Measurements from ENCODE around the gene AKR1C1.
"Not testable (repeated sequence)": the region's sequence is repeated elsewhere in the genome, so short reads cannot be mapped to it uniquely, and the experiment has no call there.

AKR1C1 gene

DNA sequence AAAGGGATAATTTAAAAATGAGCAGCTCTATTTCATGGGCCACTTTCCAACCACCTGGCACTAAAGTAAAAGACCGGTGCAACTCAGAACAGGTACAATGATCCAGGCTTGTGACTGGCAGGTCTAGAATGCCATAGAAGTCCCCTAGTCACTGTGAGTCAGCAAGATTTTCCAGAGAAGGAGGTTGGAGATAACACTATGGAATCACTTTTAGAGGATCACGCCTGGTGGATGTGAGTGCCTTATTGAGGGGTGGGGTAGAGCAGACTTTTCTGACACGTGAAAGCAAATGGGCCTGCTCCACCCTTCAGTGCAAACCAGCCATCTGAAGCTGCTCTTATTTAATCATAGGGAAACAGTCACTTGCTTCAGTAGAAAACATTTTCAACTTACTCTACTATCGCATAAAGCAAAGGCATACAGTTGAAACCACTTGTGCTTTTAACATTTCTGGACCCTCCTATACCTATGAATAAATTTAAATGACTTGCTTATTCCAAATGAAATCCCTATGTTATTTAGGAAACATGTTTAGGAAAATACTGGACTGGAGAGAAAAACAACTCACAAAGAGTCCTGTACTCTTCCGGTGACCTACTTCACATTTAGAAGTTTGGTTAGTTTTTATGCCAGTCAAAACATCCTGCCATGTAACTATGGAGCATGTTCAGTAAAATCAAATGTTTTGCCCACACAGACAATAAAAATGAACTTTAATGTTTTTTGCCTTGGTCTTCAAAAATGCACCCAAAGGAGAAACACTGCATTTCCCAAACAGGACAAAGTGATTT, 21.5 kb upstream of the AKR1C1 start:
- no peak overlapping the region for H3K4me3 ChIP-seq (ENCODE audit: low read depth in 1 of 2, low read length in 2 of 2)
- no peaks in the 10 kb centered on the region for H3K9me3 ChIP-seq (ENCODE audit: insufficient read depth, low read length, severe bottlenecking)
- no peak overlapping the region for H2AFZ ChIP-seq (ENCODE audit: low read depth, low read length)
- H3K79me2 ChIP-seq (ENCODE audit: insufficient read depth, low read length): no peaks in the 10 kb centered on the region
- no peaks in the 10 kb centered on the region for H3K4me1 ChIP-seq (ENCODE audit: insufficient read depth, low read length)
- DNase-seq (no peak), ATAC-seq (ENCODE audit: insufficient read depth, low read depth) (no peak)
- H3K9ac ChIP-seq (ENCODE audit: low read depth, low read length): no peak overlapping the region
- no peaks in the 10 kb centered on the region for H3K36me3 ChIP-seq (ENCODE audit: insufficient read depth, low read length)
- TF ChIP-seq EZH2 (IDR thresholded peaks at IDR 0.05; ENCODE audit: borderline replicate concordance, low read depth, low read length, severe bottlenecking): no peak
- TF ChIP-seq, protein P1, sequence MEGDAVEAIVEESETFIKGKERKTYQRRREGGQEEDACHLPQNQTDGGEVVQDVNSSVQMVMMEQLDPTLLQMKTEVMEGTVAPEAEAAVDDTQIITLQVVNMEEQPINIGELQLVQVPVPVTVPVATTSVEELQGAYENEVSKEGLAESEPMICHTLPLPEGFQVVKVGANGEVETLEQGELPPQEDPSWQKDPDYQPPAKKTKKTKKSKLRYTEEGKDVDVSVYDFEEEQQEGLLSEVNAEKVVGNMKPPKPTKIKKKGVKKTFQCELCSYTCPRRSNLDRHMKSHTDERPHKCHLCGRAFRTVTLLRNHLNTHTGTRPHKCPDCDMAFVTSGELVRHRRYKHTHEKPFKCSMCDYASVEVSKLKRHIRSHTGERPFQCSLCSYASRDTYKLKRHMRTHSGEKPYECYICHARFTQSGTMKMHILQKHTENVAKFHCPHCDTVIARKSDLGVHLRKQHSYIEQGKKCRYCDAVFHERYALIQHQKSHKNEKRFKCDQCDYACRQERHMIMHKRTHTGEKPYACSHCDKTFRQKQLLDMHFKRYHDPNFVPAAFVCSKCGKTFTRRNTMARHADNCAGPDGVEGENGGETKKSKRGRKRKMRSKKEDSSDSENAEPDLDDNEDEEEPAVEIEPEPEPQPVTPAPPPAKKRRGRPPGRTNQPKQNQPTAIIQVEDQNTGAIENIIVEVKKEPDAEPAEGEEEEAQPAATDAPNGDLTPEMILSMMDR (IDR thresholded peaks at IDR 0.05; ENCODE audit: borderline replicate concordance, extremely low read depth, low read length, poor library complexity, severe bottlenecking): no peak
- H3K27me3 ChIP-seq (ENCODE audit: insufficient read depth, low read length, poor library complexity): peaks cover 14% of the 10 kb centered on the region
- no peak overlapping the region for H3K4me2 ChIP-seq (ENCODE audit: insufficient read depth, low read length)
- H3K27ac ChIP-seq (ENCODE audit: low read length): no peak overlapping the region
- H4K20me1 ChIP-seq (ENCODE audit: insufficient read depth, low read length): no peaks in the 10 kb centered on the region

- H3K79me2 ChIP-seq (ENCODE audit: insufficient read depth, low read length); ATAC-seq (ENCODE audit: insufficient read depth, low read depth); H4K20me1 ChIP-seq (ENCODE audit: insufficient read depth, low read length); H3K4me3 ChIP-seq (ENCODE audit: low read depth in 1 of 2, low read length in 2 of 2); H3K27ac ChIP-seq (ENCODE audit: low read length); DNase-seq; H2AFZ ChIP-seq (ENCODE audit: low read depth, low read length); H3K4me2 ChIP-seq (ENCODE audit: insufficient read depth, low read length); H3K9me3 ChIP-seq (ENCODE audit: insufficient read depth, low read length, severe bottlenecking); H3K36me3 ChIP-seq (ENCODE audit: insufficient read depth, low read length); H3K9ac ChIP-seq (ENCODE audit: low read depth, low read length); H3K4me1 ChIP-seq (ENCODE audit: insufficient read depth, low read length): not testable (repeated sequence)
- peaks cover 14% of the 10 kb centered on the region for H3K27me3 ChIP-seq (ENCODE audit: insufficient read depth, low read length, poor library complexity)
Measured at GRCh38 chr10:4942931-4943330, 20.3 kb upstream of the AKR1C1 start.

- not testable (repeated sequence) for H3K9ac ChIP-seq (ENCODE audit: low read depth, low read length); H3K4me2 ChIP-seq (ENCODE audit: insufficient read depth, low read length)
Measured at GRCh38 chr10:4943416-4943815, 19.8 kb upstream of the AKR1C1 start.

GRCh38 chr10:4943821-4944220, 19.4 kb upstream of the AKR1C1 start:
- no peaks in the 10 kb centered on the region for H3K4me1 ChIP-seq (ENCODE audit: insufficient read depth, low read length)
- no peak overlapping the region for H3K9ac ChIP-seq (ENCODE audit: low read depth, low read length)
- ATAC-seq (ENCODE audit: insufficient read depth, low read depth) (no peak), DNase-seq (no peak)
- no peak for TF ChIP-seq EZH2 (IDR thresholded peaks at IDR 0.05; ENCODE audit: borderline replicate concordance, low read depth, low read length, severe bottlenecking)
- TF ChIP-seq, protein P1 (IDR thresholded peaks at IDR 0.05; ENCODE audit: borderline replicate concordance, extremely low read depth, low read length, poor library complexity, severe bottlenecking): no peak
- no peak overlapping the region for H2AFZ ChIP-seq (ENCODE audit: low read depth, low read length)
- no peak overlapping the region for H3K4me2 ChIP-seq (ENCODE audit: insufficient read depth, low read length)
- no peak overlapping the region for H3K4me3 ChIP-seq (ENCODE audit: low read depth in 1 of 2, low read length in 2 of 2)
- H3K79me2 ChIP-seq (ENCODE audit: insufficient read depth, low read length): no peaks in the 10 kb centered on the region
- H4K20me1 ChIP-seq (ENCODE audit: insufficient read depth, low read length): no peaks in the 10 kb centered on the region
- H3K27ac ChIP-seq (ENCODE audit: low read length): no peak overlapping the region
- peaks cover 10% of the 10 kb centered on the region for H3K27me3 ChIP-seq (ENCODE audit: insufficient read depth, low read length, poor library complexity)
- no peaks in the 10 kb centered on the region for H3K9me3 ChIP-seq (ENCODE audit: insufficient read depth, low read length, severe bottlenecking)
- no peaks in the 10 kb centered on the region for H3K36me3 ChIP-seq (ENCODE audit: insufficient read depth, low read length)

More at GRCh38 chr10:4943416-4943815, 19.8 kb upstream of the AKR1C1 start:
- peaks cover 14% of the 10 kb centered on the region for H3K27me3 ChIP-seq (ENCODE audit: insufficient read depth, low read length, poor library complexity)
- not testable (repeated sequence) for H3K79me2 ChIP-seq (ENCODE audit: insufficient read depth, low read length); H3K4me3 ChIP-seq (ENCODE audit: low read depth in 1 of 2, low read length in 2 of 2); H4K20me1 ChIP-seq (ENCODE audit: insufficient read depth, low read length); H3K9me3 ChIP-seq (ENCODE audit: insufficient read depth, low read length, severe bottlenecking); H3K36me3 ChIP-seq (ENCODE audit: insufficient read depth, low read length); ATAC-seq (ENCODE audit: insufficient read depth, low read depth); DNase-seq; H3K27ac ChIP-seq (ENCODE audit: low read length); H3K4me1 ChIP-seq (ENCODE audit: insufficient read depth, low read length); H2AFZ ChIP-seq (ENCODE audit: low read depth, low read length)

Measured in DND-41 (cell line).